GM13977 (cell line): ENCODE data around the gene HRAS.

Experiments
- DNase-seq: peaks from one replicate; pipeline ENCODE4 v3.0.0; 2012; ENCODE audit warnings: low spot score
- in situ Hi-C: fragments of 300-500 bp; cut with MboI; formaldehyde crosslinking; loops from one replicate; pipeline ENCODE4 v1.12.0; 2022; ENCODE audit warnings: low sequenced_read_pairs, low pct_unique_long_range_greater_than_20kb, mixed read lengths, inconsistent platforms; ENCODE audit not compliant: unreplicated experiment
- TF ChIP-seq, protein P1 (sequence below): IDR thresholded peaks from 2 replicates; pipeline ENCODE4 v1.5.1; 2012; ENCODE audit warnings: mild to moderate bottlenecking, control low read depth; ENCODE audit not compliant: insufficient read depth; ENCODE audit errors: extremely low read depth, missing control alignments

Gene HRAS

GRCh38 chr11:548700-549603 is 13.6 kb upstream of the HRAS start:
- TF ChIP-seq, protein P1, sequence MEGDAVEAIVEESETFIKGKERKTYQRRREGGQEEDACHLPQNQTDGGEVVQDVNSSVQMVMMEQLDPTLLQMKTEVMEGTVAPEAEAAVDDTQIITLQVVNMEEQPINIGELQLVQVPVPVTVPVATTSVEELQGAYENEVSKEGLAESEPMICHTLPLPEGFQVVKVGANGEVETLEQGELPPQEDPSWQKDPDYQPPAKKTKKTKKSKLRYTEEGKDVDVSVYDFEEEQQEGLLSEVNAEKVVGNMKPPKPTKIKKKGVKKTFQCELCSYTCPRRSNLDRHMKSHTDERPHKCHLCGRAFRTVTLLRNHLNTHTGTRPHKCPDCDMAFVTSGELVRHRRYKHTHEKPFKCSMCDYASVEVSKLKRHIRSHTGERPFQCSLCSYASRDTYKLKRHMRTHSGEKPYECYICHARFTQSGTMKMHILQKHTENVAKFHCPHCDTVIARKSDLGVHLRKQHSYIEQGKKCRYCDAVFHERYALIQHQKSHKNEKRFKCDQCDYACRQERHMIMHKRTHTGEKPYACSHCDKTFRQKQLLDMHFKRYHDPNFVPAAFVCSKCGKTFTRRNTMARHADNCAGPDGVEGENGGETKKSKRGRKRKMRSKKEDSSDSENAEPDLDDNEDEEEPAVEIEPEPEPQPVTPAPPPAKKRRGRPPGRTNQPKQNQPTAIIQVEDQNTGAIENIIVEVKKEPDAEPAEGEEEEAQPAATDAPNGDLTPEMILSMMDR = no peak
- in situ Hi-C loops = no loop called here
- DNase-seq = no peak

- in situ Hi-C loops = no loop called here
- DNase-seq = no peak
- TF ChIP-seq, protein P1 = no peak
Measured at GRCh38 chr11:545171-545570, 9.8 kb upstream of the HRAS start.

DNA sequence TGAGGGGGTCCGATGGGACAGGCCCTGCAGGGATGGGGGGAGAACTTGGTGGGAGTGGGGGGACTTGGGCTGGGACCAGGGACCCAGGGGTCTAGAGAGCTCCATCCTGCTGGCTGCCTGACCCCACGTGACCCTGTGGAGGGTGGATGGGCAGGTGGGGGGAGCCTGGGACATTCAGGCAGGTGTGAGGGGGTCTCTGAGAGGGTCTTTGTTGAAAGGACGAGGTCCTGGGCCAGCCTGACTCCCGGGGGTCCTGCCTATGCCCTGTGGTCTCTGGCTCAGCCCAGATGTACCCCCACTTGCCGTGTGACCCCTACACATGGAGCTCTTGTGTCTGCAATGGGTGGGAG is 9.4 kb upstream of the HRAS start:
- in situ Hi-C loops = no loop called here
- TF ChIP-seq, protein P1 = no peak
- DNase-seq = no peak

DNA sequence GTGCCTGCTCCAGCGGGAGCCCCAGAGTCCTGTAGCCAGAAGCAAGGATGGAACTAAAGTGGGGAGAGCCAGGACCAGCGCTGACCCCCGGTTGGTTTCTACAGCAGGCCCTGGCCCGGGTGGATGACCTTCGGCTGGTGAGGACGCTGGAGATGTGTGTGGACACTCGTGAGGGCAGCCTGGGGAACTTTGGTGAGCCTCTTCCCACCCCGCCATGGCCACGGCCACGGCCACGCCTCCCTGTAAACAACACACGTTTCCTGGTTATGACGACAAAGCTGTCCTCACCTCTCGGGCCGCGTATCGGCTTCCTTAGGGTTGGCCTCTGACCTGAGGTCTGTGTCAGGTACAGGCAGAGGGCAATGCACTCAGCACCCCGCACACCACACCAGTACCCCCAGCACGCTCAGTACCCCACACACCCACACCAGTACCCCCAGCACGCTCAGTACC is 6.1 kb upstream of the HRAS start:
- in situ Hi-C loops = no loop called here
- TF ChIP-seq, protein P1 = no peak
- no peak for DNase-seq

DNA sequence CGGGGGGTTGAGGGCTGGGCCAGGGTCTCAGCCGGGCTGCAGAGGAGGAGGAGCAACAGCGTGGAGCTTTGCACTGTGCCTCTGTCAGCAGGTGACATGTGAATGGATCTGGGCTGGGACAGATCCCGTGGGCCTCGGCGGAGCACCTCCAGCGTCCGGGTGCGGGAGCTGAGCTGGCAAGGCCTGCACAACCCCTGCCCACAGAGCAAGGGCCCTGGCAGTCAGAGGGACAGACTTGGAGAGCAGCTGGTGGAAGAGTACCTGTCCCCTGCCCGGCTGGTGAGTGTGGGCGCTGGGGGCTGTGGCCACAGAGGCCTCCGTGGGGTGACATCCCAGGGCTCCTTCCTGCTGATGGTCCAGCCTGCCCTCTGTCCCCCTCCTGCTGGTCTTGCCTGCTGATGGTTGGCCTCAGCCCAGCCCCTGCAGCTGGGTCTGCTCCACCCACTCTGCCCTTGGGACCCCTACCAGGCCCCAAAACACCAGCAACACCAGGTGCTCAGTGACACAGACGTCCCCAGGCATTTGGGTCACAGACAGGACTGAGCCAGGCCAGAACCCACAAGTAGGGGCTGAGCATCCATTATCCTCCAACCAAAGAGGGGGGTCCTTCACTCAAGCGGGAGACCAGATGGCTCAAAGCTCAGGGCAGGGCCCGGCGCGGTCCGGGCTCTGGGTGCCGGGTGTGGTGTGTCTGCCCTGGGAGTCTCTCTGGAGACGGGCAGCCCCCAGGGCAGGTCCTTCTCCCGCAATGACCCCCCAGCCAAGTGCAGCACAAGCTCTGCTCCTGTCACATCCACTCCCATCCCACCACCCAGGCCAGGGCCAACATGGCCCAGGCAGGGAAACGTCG is 5.4 kb upstream of the HRAS start:
- in situ Hi-C loops = no loop called here
- TF ChIP-seq, protein P1 = no peak
- no peak for DNase-seq

DNA sequence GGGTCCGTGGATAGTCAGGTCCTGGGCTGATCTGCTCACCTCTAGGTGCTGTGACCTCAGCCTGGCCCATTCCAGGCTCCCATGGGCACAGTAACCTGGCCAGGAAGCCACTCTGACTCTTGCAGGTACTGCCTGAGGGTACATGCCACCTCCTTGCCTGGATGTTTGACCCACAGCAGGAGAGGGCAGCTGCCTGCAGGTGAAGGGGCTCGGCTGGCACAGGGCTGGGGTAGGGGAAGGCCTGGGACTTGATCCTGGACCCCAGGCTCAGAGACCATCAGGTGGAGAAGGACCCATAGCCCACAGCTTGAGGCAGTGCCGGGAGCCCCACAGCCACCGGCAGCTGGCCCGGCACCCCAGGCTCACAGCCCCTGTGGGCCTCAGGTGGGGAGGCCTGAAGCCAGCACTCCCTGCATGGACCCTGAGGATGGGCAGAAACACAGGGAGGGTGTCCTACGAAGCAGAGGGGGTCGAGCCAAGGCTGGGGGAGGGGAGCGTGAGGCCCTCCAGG is 4.7 kb upstream of the HRAS start:
- no peak for DNase-seq
- TF ChIP-seq, protein P1 = no peak
- in situ Hi-C loops = no loop called here
